ENCODE measurements around the gene ZNF438. TPM values are rescaled to one million over a fixed set of nuclear protein-coding genes. Genes with fewer than 3 reads are reported as not detected.

ZNF438 gene
- total RNA-seq, 2 donors from 2014 or later = 2.6 to 2.9 TPM

DNA sequence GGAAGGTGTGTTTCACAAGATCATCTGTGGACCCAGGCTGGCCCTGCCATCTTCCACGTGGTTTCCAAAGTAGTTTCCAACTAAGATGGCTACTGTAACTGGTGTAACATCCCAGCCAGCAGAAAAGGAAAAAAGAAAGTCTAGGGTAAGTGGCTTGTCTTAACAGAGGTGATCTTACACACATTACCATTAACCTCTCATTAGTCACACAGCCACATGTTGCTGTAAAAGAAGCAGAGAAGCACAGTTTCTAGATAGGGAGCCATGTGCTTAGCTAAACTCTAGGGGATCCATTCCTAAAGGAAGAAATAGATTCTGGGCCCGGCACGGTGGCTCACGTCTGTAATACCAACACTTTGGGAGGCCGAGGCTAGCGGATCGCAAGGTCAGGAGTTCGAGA lies 54.3 kb downstream of the ZNF438 start:
- Histone ChIP-seq H3K9me3 (no peaks in the 10 kb centered on the region), H3K36me3 (replicated peaks in 1 of 2; ENCODE audit: insufficient read depth in 1 of 2, low read depth in 2 of 2) (no peaks in the 10 kb centered on the region), H3K4me3 (no peak overlapping the region), H3K27me3 (no peaks in the 10 kb centered on the region), H3K4me1 (peaks cover 16% of the 10 kb centered on the region), H3K27ac (no peak overlapping the region)
- TF ChIP-seq POLR2A (IDR thresholded peaks at IDR 0.05) = no peak
- TF ChIP-seq, protein P1, sequence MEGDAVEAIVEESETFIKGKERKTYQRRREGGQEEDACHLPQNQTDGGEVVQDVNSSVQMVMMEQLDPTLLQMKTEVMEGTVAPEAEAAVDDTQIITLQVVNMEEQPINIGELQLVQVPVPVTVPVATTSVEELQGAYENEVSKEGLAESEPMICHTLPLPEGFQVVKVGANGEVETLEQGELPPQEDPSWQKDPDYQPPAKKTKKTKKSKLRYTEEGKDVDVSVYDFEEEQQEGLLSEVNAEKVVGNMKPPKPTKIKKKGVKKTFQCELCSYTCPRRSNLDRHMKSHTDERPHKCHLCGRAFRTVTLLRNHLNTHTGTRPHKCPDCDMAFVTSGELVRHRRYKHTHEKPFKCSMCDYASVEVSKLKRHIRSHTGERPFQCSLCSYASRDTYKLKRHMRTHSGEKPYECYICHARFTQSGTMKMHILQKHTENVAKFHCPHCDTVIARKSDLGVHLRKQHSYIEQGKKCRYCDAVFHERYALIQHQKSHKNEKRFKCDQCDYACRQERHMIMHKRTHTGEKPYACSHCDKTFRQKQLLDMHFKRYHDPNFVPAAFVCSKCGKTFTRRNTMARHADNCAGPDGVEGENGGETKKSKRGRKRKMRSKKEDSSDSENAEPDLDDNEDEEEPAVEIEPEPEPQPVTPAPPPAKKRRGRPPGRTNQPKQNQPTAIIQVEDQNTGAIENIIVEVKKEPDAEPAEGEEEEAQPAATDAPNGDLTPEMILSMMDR (IDR thresholded peaks at IDR 0.05) = no peak
- ATAC-seq (no peak), DNase-seq (no peak)
- intact Hi-C loops (cut with DNase I) = no loop called here
- 94 to 96% methylated on average over 8 of the region's 8 CpGs for WGBS, 2 donors

DNA sequence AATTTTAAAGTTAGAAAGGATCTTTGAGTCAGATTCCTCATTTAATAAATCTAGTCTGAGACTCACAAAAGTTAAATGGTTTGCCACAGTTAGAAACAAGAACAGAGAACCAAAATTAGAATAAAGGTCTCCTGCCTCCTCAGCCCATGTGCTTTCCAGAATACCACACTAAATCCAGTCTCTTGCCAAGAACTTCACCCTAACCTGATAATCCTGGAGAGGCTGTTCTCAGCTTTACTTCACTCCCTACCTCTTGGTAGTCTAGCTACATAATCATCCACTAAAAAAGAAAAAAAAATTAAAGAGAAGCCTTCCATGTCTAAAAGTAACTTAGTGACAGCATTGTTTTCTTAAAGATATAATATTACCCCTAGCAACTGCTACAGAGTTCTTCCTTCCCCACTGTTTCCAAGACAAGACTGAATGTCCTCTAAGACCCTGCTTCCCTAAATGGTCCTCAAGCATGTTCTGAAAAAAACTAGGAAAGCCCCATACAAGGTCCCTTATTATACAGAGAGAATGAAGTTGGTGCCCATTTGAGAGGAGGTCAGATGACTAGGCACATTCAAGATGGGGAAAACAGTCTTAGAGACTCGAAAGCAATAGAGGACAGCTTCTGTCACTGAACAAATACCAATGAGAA lies 56.8 kb downstream of the ZNF438 start:
- Histone ChIP-seq H3K4me1 (no peaks in the 10 kb centered on the region), H3K36me3 (replicated peaks in 1 of 2; ENCODE audit: insufficient read depth in 1 of 2, low read depth in 2 of 2) (no peaks in the 10 kb centered on the region), H3K27me3 (no peaks in the 10 kb centered on the region), H3K9me3 (no peaks in the 10 kb centered on the region), H3K4me3 (no peak overlapping the region), H3K27ac (no peak overlapping the region)
- TF ChIP-seq, protein P1 (IDR thresholded peaks at IDR 0.05) = no peak
- intact Hi-C loops (cut with DNase I) = no loop called here
- WGBS, 2 donors = 86 to 100% methylated on average over 1 of the region's 1 CpG
- ATAC-seq (no peak), DNase-seq (no peak)

DNA sequence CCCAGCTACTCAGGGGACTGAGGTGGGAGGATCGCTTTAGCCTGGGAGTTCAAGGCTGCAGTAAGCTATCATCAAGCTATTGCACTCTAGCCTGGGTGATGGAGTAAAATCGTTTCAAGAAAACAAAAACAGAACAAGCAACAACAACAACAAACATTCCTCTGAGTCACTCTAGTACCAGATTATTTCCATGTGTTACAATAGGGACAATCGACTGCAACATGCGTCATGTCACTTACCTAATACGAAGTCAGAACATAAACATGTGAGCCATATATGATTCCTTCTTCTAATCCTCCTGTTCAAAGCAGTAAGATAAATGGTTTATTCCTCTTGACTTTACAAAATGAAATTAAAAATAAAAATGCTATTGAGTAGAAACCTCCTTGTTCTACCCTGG lies 57.3 kb downstream of the ZNF438 start:
- DNase-seq (no peak), ATAC-seq (no peak)
- Histone ChIP-seq H3K27me3 (no peaks in the 10 kb centered on the region), H3K4me1 (no peaks in the 10 kb centered on the region), H3K9me3 (no peaks in the 10 kb centered on the region), H3K4me3 (no peak overlapping the region), H3K27ac (no peak overlapping the region), H3K36me3 (replicated peaks in 1 of 2; ENCODE audit: insufficient read depth in 1 of 2, low read depth in 2 of 2) (no peaks in the 10 kb centered on the region)
- WGBS, 2 donors = 87 to 89% methylated on average over 5 of the region's 5 CpGs
- intact Hi-C loops (cut with DNase I) = no loop called here
- TF ChIP-seq, protein P1 (IDR thresholded peaks at IDR 0.05) = no peak
- TF ChIP-seq POLR2A (IDR thresholded peaks at IDR 0.05) = no peak

DNA sequence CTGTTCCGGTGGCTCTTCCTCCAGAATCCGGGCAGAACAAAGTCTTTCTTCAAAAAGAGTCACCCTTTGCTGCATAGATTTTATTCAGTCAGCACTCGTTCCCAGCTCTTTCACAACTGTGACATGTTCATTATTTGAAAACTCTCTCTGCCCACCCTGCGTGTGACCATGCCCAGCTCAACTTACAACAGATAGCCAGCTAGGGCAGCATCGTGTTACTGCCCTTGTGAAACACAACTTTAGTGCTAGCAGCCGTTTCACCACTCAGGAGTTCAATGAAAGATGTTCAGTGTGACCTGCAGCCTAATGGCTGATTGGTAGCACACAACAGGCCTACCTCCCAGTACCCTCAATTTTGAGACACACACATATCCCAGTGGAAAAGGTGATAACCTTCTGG lies 57.9 kb downstream of the ZNF438 start:
- H3K36me3 ChIP-seq (replicated peaks in 1 of 2; ENCODE audit: insufficient read depth in 1 of 2, low read depth in 2 of 2) = no peaks in the 10 kb centered on the region
- TF ChIP-seq, protein P1 (IDR thresholded peaks at IDR 0.05) = no peak
- TF ChIP-seq POLR2A (IDR thresholded peaks at IDR 0.05) = no peak
- DNase-seq (no peak), ATAC-seq (no peak)
- H3K9me3 ChIP-seq = no peaks in the 10 kb centered on the region
- H3K4me1 ChIP-seq = no peaks in the 10 kb centered on the region
- no peak overlapping the region for H3K4me3 ChIP-seq
- intact Hi-C loops (cut with DNase I) = no loop called here
- no peak overlapping the region for H3K27ac ChIP-seq
- 70 to 73% methylated on average over 6 of the region's 6 CpGs for WGBS, 2 donors
- no peaks in the 10 kb centered on the region for H3K27me3 ChIP-seq

DNA sequence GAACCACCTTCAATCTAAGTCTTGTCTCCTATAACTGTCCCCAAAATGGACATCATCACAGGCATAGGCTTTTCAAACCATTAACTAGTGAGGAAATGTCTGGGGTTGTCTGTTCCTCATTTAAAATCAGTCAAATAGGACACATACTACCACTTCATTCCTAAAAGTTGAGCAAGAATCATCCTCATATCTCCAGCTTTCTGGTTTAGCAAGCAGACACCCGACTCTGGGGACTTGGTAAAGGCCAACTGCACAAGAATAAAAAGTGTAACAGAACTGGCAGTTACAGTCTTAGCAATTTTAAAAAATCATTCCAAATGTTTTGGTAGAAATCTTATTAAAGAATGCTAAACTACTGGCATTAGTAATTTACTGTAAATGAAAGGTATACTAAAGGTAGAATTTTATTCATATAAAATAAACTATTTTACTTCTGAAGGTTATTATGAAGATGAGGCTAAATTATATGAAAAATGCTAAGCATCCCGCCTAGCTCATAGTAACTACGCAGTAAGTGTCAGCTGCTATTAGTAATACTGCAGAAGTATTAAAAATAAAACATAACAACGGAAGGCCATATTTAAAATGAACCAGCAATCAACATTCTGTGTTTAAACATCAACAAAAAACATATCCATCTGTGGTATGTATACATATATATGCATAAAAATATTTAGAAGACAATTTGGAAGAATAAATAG lies 60.8 kb downstream of the ZNF438 start:
- Histone ChIP-seq H3K36me3 (replicated peaks in 1 of 2; ENCODE audit: insufficient read depth in 1 of 2, low read depth in 2 of 2) (no peaks in the 10 kb centered on the region), H3K27me3 (no peaks in the 10 kb centered on the region), H3K4me3 (no peak overlapping the region), H3K27ac (no peak overlapping the region), H3K9me3 (no peaks in the 10 kb centered on the region), H3K4me1 (no peaks in the 10 kb centered on the region)
- intact Hi-C loops (cut with DNase I) = no loop called here
- ATAC-seq (no peak), DNase-seq (peak in 1 of 4 donors; percentile 11)
- TF ChIP-seq, protein P1 (IDR thresholded peaks at IDR 0.05) = no peak
- no peak for TF ChIP-seq POLR2A (IDR thresholded peaks at IDR 0.05)
- WGBS, 2 donors = 89 to 92% methylated on average over 4 of the region's 4 CpGs
